Esophagus muscularis mucosa (tissue), 4 donors: Measurements from ENCODE around the gene TMCO4. TPM values are rescaled to one million over a fixed set of nuclear protein-coding genes. Genes with fewer than 3 reads are reported as not detected.

Experiments
- DNase-seq: peaks from one replicate; pipeline ENCODE4 v3.0.0-alpha.2; 2017; ENCODE audit errors: extremely low spot score
- H3K27ac ChIP-seq, 4 donors: fragments of 200-600 bp; sonication (generic); replicated peaks in 1 of 4; 1 replicate in 3 of 4; 2 replicates in 1 of 4; pipeline ENCODE4 v1.5.1; 2016 to 2019; ENCODE audit warnings: mild to moderate bottlenecking in 1 of 4
- H3K27me3 ChIP-seq, 4 donors: fragments of 200-600 bp; sonication (generic); one replicate each; pipeline versions ENCODE4 v1.5.1 to v1.6.0; 2016 to 2019
- H3K36me3 ChIP-seq, 4 donors: fragments of 200-600 bp; sonication (generic); one replicate each; pipeline ENCODE4 v1.5.1; 2016 to 2019
- H3K4me1 ChIP-seq, 4 donors: fragments of 200-600 bp; sonication (generic); one replicate each; pipeline ENCODE4 v1.5.1; 2016 to 2019
- H3K4me3 ChIP-seq, 4 donors: fragments of 200-600 bp; sonication (generic); 1 replicate in 2 of 4; 2 replicates in 2 of 4; pipeline ENCODE4 v1.5.1; 2016 to 2019; ENCODE audit warnings: mild to moderate bottlenecking in 4 of 4, moderate library complexity in 1 of 4
- H3K9me3 ChIP-seq, 4 donors: fragments of 200-600 bp; sonication (generic); 1 replicate in 3 of 4; 2 replicates in 1 of 4; pipeline ENCODE4 v1.5.1; 2016 to 2019
- CTCF ChIP-seq, 3 experiments: fragments of 200-600 bp in 2 of 3; fragments of 450-650 bp in 1 of 3; sonication (generic) in 2 of 3; IDR thresholded peaks; one replicate each; pipeline ENCODE4 v1.5.1; 2017 to 2019; ENCODE audit warnings: antibody characterized with exemption in 3 of 3, mild to moderate bottlenecking in 2 of 3, moderate library complexity in 1 of 3
- EP300 ChIP-seq: sonication (generic); formaldehyde crosslinking; IDR thresholded peaks from one replicate; pipeline ENCODE4 v1.6.1; 2017; ENCODE audit warnings: antibody characterized with exemption
- POLR2A ChIP-seq: fragments of 450-650 bp; IDR thresholded peaks from one replicate; pipeline ENCODE4 v1.6.1; 2017; ENCODE audit warnings: antibody characterized with exemption, moderate library complexity, mild to moderate bottlenecking, low read depth
- POLR2AphosphoS5 ChIP-seq, 2 donors: sonication (generic); formaldehyde crosslinking; IDR thresholded peaks; one replicate each; pipeline ENCODE4 v1.6.1; 2017; ENCODE audit warnings: antibody characterized with exemption in 2 of 2
- WGBS: methylation state at CpG from one replicate; pipeline ENCODE4 v1.1.5; 2018; 5-methylcytosine and 5-hydroxymethylcytosine counted together
- intact Hi-C: fragments of 100-400 bp; cut with DNase I; formaldehyde crosslinking; loops from one replicate; pipeline ENCODE4 v1.15.1; 2023
- total RNA-seq, 4 donors: library from RNA; depleted of rRNA; stranded (reverse); fragments of >200 nt; gene quantifications; one replicate each; pipeline versions ENCODE4 v1.1.0 to v1.2.1, GENCODE V29; 2016

Gene TMCO4
- total RNA-seq, 4 donors from 2014 or later, result 20.8 to 34.4 (median 25.8) TPM

GRCh38 chr1:19786988-19787423 is 12.7 kb downstream of the TMCO4 start:
- intact Hi-C loops, result no loop called here
- Histone ChIP-seq H3K4me3 (no peak overlapping the region), H3K27me3 (no peaks in the 10 kb centered on the region), H3K4me1 (no peaks in the 10 kb centered on the region), H3K27ac (no peak overlapping the region), H3K9me3 (no peaks in the 10 kb centered on the region), H3K36me3 (peaks cover 9 to 84% (median 27%) of the 10 kb centered on the region in 4 donors)
- 77% methylated on average over 9 of the region's 9 CpGs for WGBS
- no peak for DNase-seq
- no peak for TF ChIP-seq CTCF (IDR thresholded peaks at IDR 0.05)
- TF ChIP-seq POLR2A, result no peak
- TF ChIP-seq POLR2AphosphoS5 (IDR thresholded peaks at IDR 0.05), result no peak
- no peak for TF ChIP-seq EP300

- Histone ChIP-seq H3K27ac (no peak overlapping the region), H3K4me3 (no peak overlapping the region), H3K4me1 (no peaks in the 10 kb centered on the region), H3K9me3 (no peaks in the 10 kb centered on the region), H3K27me3 (no peaks in the 10 kb centered on the region), H3K36me3 (peaks cover 8 to 81% (median 24%) of the 10 kb centered on the region in 4 donors)
- WGBS, result 74% methylated on average over 4 of the region's 4 CpGs
- TF ChIP-seq EP300, result no peak
- no peak for TF ChIP-seq POLR2AphosphoS5 (IDR thresholded peaks at IDR 0.05)
- no peak for TF ChIP-seq POLR2A
- TF ChIP-seq CTCF (IDR thresholded peaks at IDR 0.05), result no peak
- intact Hi-C loops, result no loop called here
- DNase-seq, result no peak
These were observed 14.1 kb downstream of the TMCO4 start for GRCh38 chr1:19785660-19786059.

- TF ChIP-seq EP300, result no peak
- no peak for TF ChIP-seq POLR2AphosphoS5 (IDR thresholded peaks at IDR 0.05)
- no peak for TF ChIP-seq POLR2A
- TF ChIP-seq CTCF (IDR thresholded peaks at IDR 0.05), result no peak
- WGBS, result 88% methylated on average over 11 of the region's 11 CpGs
- peaks cover 22 to 87% (median 47%) of the 10 kb centered on the region in 4 donors for H3K36me3 ChIP-seq
These were observed 19.3 kb downstream of the TMCO4 start for GRCh38 chr1:19780267-19780877.

GRCh38 chr1:19776933-19777332 is 22.8 kb downstream of the TMCO4 start:
- H3K27me3 ChIP-seq, result no peaks in the 10 kb centered on the region
- H3K4me3 ChIP-seq, result no peak overlapping the region
- WGBS, result 98% methylated on average over 4 of the region's 4 CpGs
- intact Hi-C loops, result no loop called here
- no peak for DNase-seq
- no peak overlapping the region for H3K27ac ChIP-seq
- H3K36me3 ChIP-seq, result peaks cover 22 to 92% (median 56%) of the 10 kb centered on the region in 4 donors
- H3K4me1 ChIP-seq, result no peaks in the 10 kb centered on the region
- TF ChIP-seq EP300, result no peak
- TF ChIP-seq POLR2A, result no peak
- TF ChIP-seq POLR2AphosphoS5 (IDR thresholded peaks at IDR 0.05), result no peak
- no peak for TF ChIP-seq CTCF (IDR thresholded peaks at IDR 0.05)
- H3K9me3 ChIP-seq, result no peaks in the 10 kb centered on the region

More at GRCh38 chr1:19780267-19780877, 19.3 kb downstream of the TMCO4 start:
- H3K27me3 ChIP-seq, result no peaks in the 10 kb centered on the region
- no peak overlapping the region for H3K4me3 ChIP-seq
- no peak overlapping the region for H3K27ac ChIP-seq
- intact Hi-C loops, result no loop called here
- no peaks in the 10 kb centered on the region for H3K9me3 ChIP-seq
- no peaks in the 10 kb centered on the region for H3K4me1 ChIP-seq
- DNase-seq, result no peak

- H3K27me3 ChIP-seq, result no peaks in the 10 kb centered on the region
- 90% methylated on average over 5 of the region's 5 CpGs for WGBS
- DNase-seq, result no peak
- H3K4me1 ChIP-seq, result no peaks in the 10 kb centered on the region
- H3K9me3 ChIP-seq, result no peaks in the 10 kb centered on the region
- H3K27ac ChIP-seq, result no peak overlapping the region
- peaks cover 22 to 95% (median 61%) of the 10 kb centered on the region in 4 donors for H3K36me3 ChIP-seq
- H3K4me3 ChIP-seq, result no peak overlapping the region
- TF ChIP-seq POLR2AphosphoS5 (IDR thresholded peaks at IDR 0.05) (no peak), CTCF (IDR thresholded peaks at IDR 0.05) (no peak), EP300 (no peak), POLR2A (no peak)
- intact Hi-C loops, result no loop called here
These were observed 23.4 kb downstream of the TMCO4 start for GRCh38 chr1:19776287-19776686.
